Keratinocyte (primary cell): ENCODE results near the gene CDHR4.

Experiments
- CTCF ChIP-seq, 3 experiments: IDR thresholded peaks in 1 of 3; conservative IDR thresholded peaks in 1 of 3; optimal IDR thresholded peaks in 1 of 3; 2 replicates in 2 of 3; 3 replicates in 1 of 3; pipeline versions ENCODE3 to v1.5.1; 2011; ENCODE audit warnings: low read length in 3 of 3, mild to moderate bottlenecking in 3 of 3, moderate library complexity in 2 of 3, control low read depth in 1 of 3, inconsistent platforms in 1 of 3; ENCODE audit not compliant: insufficient read depth in 2 of 3; ENCODE audit errors: extremely low read depth in 1 of 3
- EZH2 ChIP-seq: IDR thresholded peaks from one replicate; pipeline ENCODE4 v1.6.1; 2012; ENCODE audit warnings: inconsistent platforms, mild to moderate bottlenecking, low read length, moderate library complexity

GRCh38 chr3:49786357-49787181, 13.1 kb downstream of the CDHR4 start, which contains the start of gene IP6K1:
- TF ChIP-seq CTCF (optimal IDR thresholded peaks at IDR 0.05 in 1 of 3, IDR thresholded peaks at IDR 0.05 in 1 of 3, conservative IDR thresholded peaks at IDR 0.05 in 1 of 3; ENCODE audit: extremely low read depth in 1 of 3, insufficient read depth in 2 of 3, low read length in 3 of 3) (no peak), EZH2 (no peak)
